Right lobe of liver (tissue), 6 donors: ENCODE measurements around the gene GPC6. TPM values are rescaled to one million over a fixed set of nuclear protein-coding genes. Genes with fewer than 3 reads are reported as not detected.

Experiments
- ATAC-seq, 4 donors: fragments of 200-7000 bp; cut with Tn5 transposase; one replicate each; pipeline ENCODE4 v1.9.1; 2020; ENCODE audit warnings: mild to moderate bottlenecking in 4 of 4, moderate library complexity in 4 of 4
- DNase-seq, 3 donors: peaks; one replicate each; pipeline ENCODE4 v3.0.0-alpha.2; 2020
- H3K27ac ChIP-seq, 3 donors: fragments of 200-600 bp; one replicate each; pipeline ENCODE4 v1.8.0; 2022
- H3K27me3 ChIP-seq, 2 donors: fragments of 200-600 bp; one replicate each; pipeline ENCODE4 v1.8.0; 2022
- H3K36me3 ChIP-seq, 4 donors: fragments of 200-600 bp; sonication (generic) in 1 of 4; one replicate each; pipeline versions ENCODE4 v1.5.1 to v1.8.0; 2017 to 2022; ENCODE audit warnings: control low read depth in 1 of 4
- H3K4me1 ChIP-seq, 4 donors: fragments of 200-600 bp; sonication (generic) in 1 of 4; one replicate each; pipeline versions ENCODE4 v1.5.1 to v1.8.0; 2017 to 2022; ENCODE audit warnings: control low read depth in 1 of 4
- H3K4me3 ChIP-seq, 3 donors: fragments of 200-600 bp; one replicate each; pipeline ENCODE4 v1.8.0; 2022
- H3K9me3 ChIP-seq, 4 donors: fragments of 200-600 bp; sonication (generic) in 1 of 4; one replicate each; pipeline versions ENCODE4 v1.5.1 to v1.8.0; 2017 to 2022; ENCODE audit warnings: control low read depth in 1 of 4
- POLR2A ChIP-seq: fragments of 450-650 bp; IDR thresholded peaks from one replicate; pipeline ENCODE4 v1.6.1; 2017; ENCODE audit warnings: antibody characterized with exemption, mild to moderate bottlenecking
- WGBS: methylation state at CpG from one replicate; pipeline ENCODE4 v1.1.6; 2018; ENCODE audit warnings: low coverage, low lambda C conversion rate; ENCODE audit not compliant: insufficient coverage; ENCODE audit errors: missing lambda C conversion rate; 5-methylcytosine and 5-hydroxymethylcytosine counted together
- intact Hi-C, 2 donors: fragments of 100-400 bp; cut with DNase I; formaldehyde crosslinking; loops; one replicate each; pipeline versions ENCODE4 v1.11.2 to v1.14.1; 2022
- total RNA-seq, 6 experiments: library from RNA; depleted of rRNA in 2 of 6; stranded (reverse); fragments of >200 nt in 2 of 6; fragmentation: NEBNext Ultra II Directional in 3 of 6; extraction: Animal tissue kit (Norgen Biotek cat#: 25700) in 3 of 6; gene quantifications; one replicate each; pipeline versions ENCODE4 v1.1.0 to v1.2.4, GENCODE V29; 2016 to 2023
- TF ChIP-seq, protein P1 (sequence below), 4 donors: fragments of 200-600 bp in 3 of 4; fragments of 450-650 bp in 1 of 4; IDR thresholded peaks; one replicate each; pipeline versions ENCODE4 v1.5.1 to v1.8.0; 2016 to 2022; ENCODE audit warnings: antibody characterized with exemption in 4 of 4, mild to moderate bottlenecking in 2 of 4
- donor health status: DM: no; HTN: yes; CAD: no.
- donor health status: DM: no; HTN: no; CAD: no.
- donor health status: DM: no; HTN: no; CAD: no.
- donor health status: DM: no; HTN: yes; CAD: no.
- donor health status: DM: no; HTN: yes; CAD: no.

GPC6 gene
- total RNA-seq, 6 experiments from 2014 or later: 18.6 to 30.1 (median 20.2) TPM

DNA sequence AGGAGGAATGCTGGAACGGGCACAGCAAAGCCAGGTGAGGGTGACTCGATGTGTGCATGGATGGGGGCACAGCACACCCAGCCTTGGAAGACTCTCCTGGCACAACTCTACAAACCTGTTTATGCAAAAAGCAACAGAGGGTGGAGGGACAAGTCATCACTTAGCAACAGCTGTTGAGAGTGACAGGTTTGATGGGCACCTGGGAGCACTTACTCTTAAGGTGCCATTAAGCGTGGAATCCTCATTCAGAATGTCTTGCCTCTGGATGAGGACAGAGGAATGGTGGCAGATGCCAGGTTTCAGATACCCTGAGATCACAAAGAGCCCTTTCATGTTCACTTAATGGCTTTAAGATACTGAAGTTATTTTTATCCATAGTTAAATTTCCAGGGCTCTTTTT lies 1155.9 kb downstream of the GPC6 start:
- Histone ChIP-seq H3K4me1 (no peaks in the 10 kb centered on the region), H3K9me3 (no peaks in the 10 kb centered on the region), H3K36me3 (no peaks in the 10 kb centered on the region), H3K27me3 (no peaks in the 10 kb centered on the region), H3K4me3 (no peak overlapping the region), H3K27ac (no peak overlapping the region)
- 90% methylated on average over 3 of the region's 3 CpGs for WGBS
- TF ChIP-seq POLR2A: no peak
- TF ChIP-seq, protein P1, sequence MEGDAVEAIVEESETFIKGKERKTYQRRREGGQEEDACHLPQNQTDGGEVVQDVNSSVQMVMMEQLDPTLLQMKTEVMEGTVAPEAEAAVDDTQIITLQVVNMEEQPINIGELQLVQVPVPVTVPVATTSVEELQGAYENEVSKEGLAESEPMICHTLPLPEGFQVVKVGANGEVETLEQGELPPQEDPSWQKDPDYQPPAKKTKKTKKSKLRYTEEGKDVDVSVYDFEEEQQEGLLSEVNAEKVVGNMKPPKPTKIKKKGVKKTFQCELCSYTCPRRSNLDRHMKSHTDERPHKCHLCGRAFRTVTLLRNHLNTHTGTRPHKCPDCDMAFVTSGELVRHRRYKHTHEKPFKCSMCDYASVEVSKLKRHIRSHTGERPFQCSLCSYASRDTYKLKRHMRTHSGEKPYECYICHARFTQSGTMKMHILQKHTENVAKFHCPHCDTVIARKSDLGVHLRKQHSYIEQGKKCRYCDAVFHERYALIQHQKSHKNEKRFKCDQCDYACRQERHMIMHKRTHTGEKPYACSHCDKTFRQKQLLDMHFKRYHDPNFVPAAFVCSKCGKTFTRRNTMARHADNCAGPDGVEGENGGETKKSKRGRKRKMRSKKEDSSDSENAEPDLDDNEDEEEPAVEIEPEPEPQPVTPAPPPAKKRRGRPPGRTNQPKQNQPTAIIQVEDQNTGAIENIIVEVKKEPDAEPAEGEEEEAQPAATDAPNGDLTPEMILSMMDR (IDR thresholded peaks at IDR 0.05): no peak
- intact Hi-C loops: no loop called here
- DNase-seq: no peak
- no peak for ATAC-seq

DNA sequence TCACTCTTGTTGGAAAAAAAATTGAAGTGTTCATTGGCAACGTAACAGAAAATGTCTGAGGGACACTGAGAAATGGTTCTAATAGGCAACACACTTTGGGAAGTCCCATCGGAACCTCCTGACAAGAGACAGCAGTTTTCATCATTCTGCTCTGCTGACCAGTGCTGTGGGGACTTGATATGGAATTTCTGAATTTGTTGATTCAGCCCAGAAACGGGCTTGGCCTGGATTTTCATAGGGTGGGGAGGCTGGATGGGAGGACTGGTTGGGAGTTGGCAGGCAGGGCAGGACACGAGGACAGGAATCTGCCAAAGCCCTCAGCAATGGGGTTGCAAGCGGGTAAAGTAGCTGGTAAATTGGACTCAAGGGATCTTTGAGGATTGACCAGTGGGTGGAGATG lies 1156.4 kb downstream of the GPC6 start:
- 86% methylated on average over 5 of the region's 5 CpGs for WGBS
- Histone ChIP-seq H3K27me3 (no peaks in the 10 kb centered on the region), H3K36me3 (no peaks in the 10 kb centered on the region), H3K4me3 (no peak overlapping the region), H3K27ac (no peak overlapping the region), H3K9me3 (no peaks in the 10 kb centered on the region), H3K4me1 (no peaks in the 10 kb centered on the region)
- ATAC-seq (no peak), DNase-seq (no peak)
- no peak for TF ChIP-seq POLR2A
- TF ChIP-seq, protein P1 (IDR thresholded peaks at IDR 0.05): no peak
- intact Hi-C loops: no loop called here

DNA sequence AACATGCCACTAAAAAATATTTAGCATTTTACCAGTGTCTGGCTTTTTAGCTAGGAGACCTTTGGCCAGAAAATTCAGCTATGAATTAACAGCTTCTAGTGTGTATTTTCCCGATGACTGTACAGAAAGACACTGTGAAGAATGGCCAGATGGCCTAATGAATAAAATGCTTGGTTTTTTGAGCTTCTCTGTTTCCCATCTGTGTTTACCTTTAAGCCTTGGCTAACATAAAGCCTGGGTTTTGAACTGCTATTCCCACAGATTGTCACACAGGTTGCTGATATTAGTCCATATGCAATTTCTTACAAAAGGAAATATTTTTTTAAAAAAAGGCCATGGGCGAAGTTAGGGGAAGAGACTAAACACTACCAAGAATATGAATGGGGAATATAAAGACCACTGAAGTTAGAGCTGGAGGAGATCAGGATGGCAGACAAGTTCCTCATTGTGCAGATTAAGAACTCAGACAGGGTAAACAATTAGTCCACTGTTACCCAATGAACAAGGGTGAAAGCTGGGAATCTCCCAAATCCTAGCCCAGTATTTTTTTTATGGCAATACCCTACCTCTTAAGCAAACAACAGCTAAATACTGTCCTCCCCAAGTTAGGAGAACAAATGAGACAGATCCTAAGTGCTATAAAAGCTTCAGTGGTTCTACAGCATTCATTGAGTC lies 1157.8 kb downstream of the GPC6 start:
- no peaks in the 10 kb centered on the region for H3K36me3 ChIP-seq
- DNase-seq: no peak
- no peak overlapping the region for H3K4me3 ChIP-seq
- H3K9me3 ChIP-seq: no peaks in the 10 kb centered on the region
- 93% methylated on average over 2 of the region's 2 CpGs for WGBS
- no peak overlapping the region for H3K27ac ChIP-seq
- ATAC-seq: peak in 1 of 4 donors; percentile 20
- no peaks in the 10 kb centered on the region for H3K27me3 ChIP-seq
- intact Hi-C loops: no loop called here
- H3K4me1 ChIP-seq: no peaks in the 10 kb centered on the region
- TF ChIP-seq, protein P1 (IDR thresholded peaks at IDR 0.05): no peak
- TF ChIP-seq POLR2A: no peak

DNA sequence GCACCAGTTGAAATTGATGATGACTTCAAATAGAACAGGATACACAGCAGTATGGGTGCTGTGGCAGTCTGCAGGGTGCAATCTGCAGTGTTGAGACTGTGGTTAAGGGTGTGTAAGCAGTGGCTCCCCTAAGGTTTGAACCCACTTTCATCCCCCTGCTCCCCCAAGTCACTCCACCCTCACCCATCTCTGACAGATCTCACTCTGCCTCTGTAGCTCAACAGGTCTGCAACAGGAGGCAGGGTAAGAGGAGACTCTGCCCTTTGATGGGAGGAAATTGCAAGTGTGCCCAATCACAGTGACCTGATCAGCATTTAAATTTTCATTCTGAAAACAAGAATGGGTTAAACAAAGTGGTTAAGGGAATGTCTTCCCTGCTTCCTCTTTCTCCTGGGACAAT lies 1160.4 kb downstream of the GPC6 start:
- no peak overlapping the region for H3K4me3 ChIP-seq
- H3K36me3 ChIP-seq: no peaks in the 10 kb centered on the region
- ATAC-seq: no peak
- no peaks in the 10 kb centered on the region for H3K4me1 ChIP-seq
- no peaks in the 10 kb centered on the region for H3K27me3 ChIP-seq
- intact Hi-C loops: no loop called here
- no peak for DNase-seq
- no peaks in the 10 kb centered on the region for H3K9me3 ChIP-seq
- no peak overlapping the region for H3K27ac ChIP-seq
- TF ChIP-seq, protein P1 (IDR thresholded peaks at IDR 0.05): no peak
- TF ChIP-seq POLR2A: no peak
